ENCODE measurements around the gene TPBGL.

Gene TPBGL

GRCh38 chr11:75291741-75292140 lies 51.2 kb downstream of the TPBGL start:
- DNase-seq (ENCODE audit: low read depth in 2 of 2), result no peak

DNA sequence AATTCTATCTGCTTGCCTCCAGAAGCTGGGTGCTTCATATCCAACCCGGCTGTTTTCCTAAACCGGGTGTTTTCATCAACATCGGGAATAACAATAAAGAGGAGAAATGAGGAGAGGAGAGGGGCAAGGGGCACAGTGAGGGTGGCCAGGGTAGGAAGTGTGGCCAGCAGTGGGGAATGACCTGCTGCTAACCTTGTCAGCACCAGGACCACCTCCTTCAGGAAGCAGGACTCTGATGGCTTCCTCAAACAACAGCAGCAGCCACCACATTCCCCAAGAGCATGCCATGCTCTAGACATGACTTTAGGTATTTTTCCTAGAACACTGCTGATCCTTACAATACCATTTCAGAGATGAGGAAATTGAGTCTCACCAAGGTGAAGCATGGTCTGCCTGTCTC lies 52.4 kb downstream of the TPBGL start:
- no peak for DNase-seq (ENCODE audit: low read depth in 2 of 2)
